DND-41 (cell line): ENCODE data around the gene IL20RA.

Source experiments
- EZH2 ChIP-seq: IDR thresholded peaks from 3 replicates; pipeline ENCODE4 v1.6.1; 2012; ENCODE audit warnings: borderline replicate concordance, low read depth, mild to moderate bottlenecking, moderate library complexity, low read length, inconsistent platforms; ENCODE audit not compliant: severe bottlenecking
- TF ChIP-seq, protein P1 (sequence below): IDR thresholded peaks from 2 replicates; pipeline ENCODE4 v1.5.1; 2012; ENCODE audit warnings: borderline replicate concordance, low read length, moderate library complexity, mild to moderate bottlenecking; ENCODE audit not compliant: poor library complexity, severe bottlenecking; ENCODE audit errors: extremely low read depth

- TF ChIP-seq, protein P1, sequence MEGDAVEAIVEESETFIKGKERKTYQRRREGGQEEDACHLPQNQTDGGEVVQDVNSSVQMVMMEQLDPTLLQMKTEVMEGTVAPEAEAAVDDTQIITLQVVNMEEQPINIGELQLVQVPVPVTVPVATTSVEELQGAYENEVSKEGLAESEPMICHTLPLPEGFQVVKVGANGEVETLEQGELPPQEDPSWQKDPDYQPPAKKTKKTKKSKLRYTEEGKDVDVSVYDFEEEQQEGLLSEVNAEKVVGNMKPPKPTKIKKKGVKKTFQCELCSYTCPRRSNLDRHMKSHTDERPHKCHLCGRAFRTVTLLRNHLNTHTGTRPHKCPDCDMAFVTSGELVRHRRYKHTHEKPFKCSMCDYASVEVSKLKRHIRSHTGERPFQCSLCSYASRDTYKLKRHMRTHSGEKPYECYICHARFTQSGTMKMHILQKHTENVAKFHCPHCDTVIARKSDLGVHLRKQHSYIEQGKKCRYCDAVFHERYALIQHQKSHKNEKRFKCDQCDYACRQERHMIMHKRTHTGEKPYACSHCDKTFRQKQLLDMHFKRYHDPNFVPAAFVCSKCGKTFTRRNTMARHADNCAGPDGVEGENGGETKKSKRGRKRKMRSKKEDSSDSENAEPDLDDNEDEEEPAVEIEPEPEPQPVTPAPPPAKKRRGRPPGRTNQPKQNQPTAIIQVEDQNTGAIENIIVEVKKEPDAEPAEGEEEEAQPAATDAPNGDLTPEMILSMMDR = peak; percentile 95
- TF ChIP-seq EZH2 = no peak
Measured at GRCh38 chr6:137076277-137077068, 31.7 kb upstream of the IL20RA start.
